CD14-positive monocyte (primary cell): Measurements from ENCODE around the gene PIM2. TPM values are rescaled to one million over a fixed set of nuclear protein-coding genes. Genes with fewer than 3 reads are reported as not detected.

Experiments
- DNase-seq, 3 donors: peaks; one replicate each; pipeline ENCODE4 v3.0.0-alpha.2; 2011 to 2022
- H2AFZ ChIP-seq: 2 replicates; pipeline ENCODE4 v1.6.0; 2012; ENCODE audit warnings: mild to moderate bottlenecking, low read depth, low read length, inconsistent platforms; ENCODE audit not compliant: insufficient read depth, poor library complexity, severe bottlenecking
- H3K27ac ChIP-seq, 2 donors: 1 replicate in 1 of 2; 2 replicates in 1 of 2; pipeline ENCODE4 v1.5.1; 2012 to 2013; ENCODE audit warnings: low read length in 2 of 2, control low read depth in 1 of 2, inconsistent platforms in 1 of 2, low read depth in 1 of 2, mild to moderate bottlenecking in 1 of 2
- H3K27me3 ChIP-seq, 2 donors: one replicate each; pipeline versions ENCODE4 v1.6.0 to v1.6.1; 2011 to 2013; ENCODE audit warnings: low read length in 2 of 2; ENCODE audit not compliant: control insufficient read depth in 2 of 2, insufficient read depth in 2 of 2
- H3K36me3 ChIP-seq, 2 donors: replicated peaks in 1 of 2; 1 replicate in 1 of 2; 2 replicates in 1 of 2; pipeline versions ENCODE4 v1.5.1 to v1.6.1; 2012 to 2013; ENCODE audit warnings: low read length in 2 of 2, control low read depth in 1 of 2, inconsistent platforms in 1 of 2, mild to moderate bottlenecking in 1 of 2; ENCODE audit not compliant: insufficient read depth in 2 of 2, control insufficient read depth in 1 of 2
- H3K4me1 ChIP-seq, 2 donors: 1 replicate in 1 of 2; 2 replicates in 1 of 2; pipeline versions ENCODE4 v1.5.1 to v1.6.1; 2012 to 2013; ENCODE audit warnings: low read length in 2 of 2, control low read depth in 1 of 2, inconsistent platforms in 1 of 2, mild to moderate bottlenecking in 1 of 2, moderate library complexity in 1 of 2; ENCODE audit not compliant: insufficient read depth in 2 of 2, control insufficient read depth in 1 of 2
- H3K4me2 ChIP-seq: replicated peaks from 2 replicates; pipeline ENCODE3; 2012; ENCODE audit warnings: low read length, moderate library complexity, mild to moderate bottlenecking; ENCODE audit not compliant: poor library complexity, severe bottlenecking; ENCODE audit errors: extremely low read depth
- H3K4me3 ChIP-seq, 3 experiments: fragments of 200-600 bp in 1 of 3; sonication (generic) in 1 of 3; replicated peaks in 1 of 3; 1 replicate in 2 of 3; 2 replicates in 1 of 3; pipeline ENCODE4 v1.5.1; 2011 to 2013; ENCODE audit warnings: low read length in 3 of 3, mild to moderate bottlenecking in 3 of 3, control low read depth in 2 of 3, low read depth in 2 of 3, inconsistent platforms in 1 of 3, moderate library complexity in 1 of 3
- H3K79me2 ChIP-seq: 2 replicates; pipeline ENCODE4 v1.6.0; 2012; ENCODE audit warnings: mild to moderate bottlenecking, control low read depth, inconsistent platforms, low read length, moderate library complexity; ENCODE audit not compliant: insufficient read depth
- H3K9ac ChIP-seq: 2 replicates; pipeline ENCODE4 v1.6.0; 2017; ENCODE audit warnings: low read length, mild to moderate bottlenecking; ENCODE audit not compliant: insufficient read depth, poor library complexity, severe bottlenecking
- H3K9me3 ChIP-seq, 2 donors: replicated peaks in 1 of 2; 1 replicate in 1 of 2; 2 replicates in 1 of 2; pipeline versions ENCODE4 v1.5.1 to v1.6.1; 2012 to 2013; ENCODE audit warnings: low read length in 2 of 2, control low read depth in 1 of 2; ENCODE audit not compliant: control insufficient read depth in 1 of 2, insufficient read depth in 1 of 2
- H4K20me1 ChIP-seq: 2 replicates; pipeline ENCODE4 v1.6.0; 2012; ENCODE audit warnings: mild to moderate bottlenecking, low read length, control low read depth, moderate library complexity; ENCODE audit not compliant: insufficient read depth
- H3K27ac Mint-ChIP-seq, 7 donors: one replicate each; pipeline ENCODE4 v1.8.0; 2020; ENCODE audit warnings: mild to moderate bottlenecking in 7 of 7, mixed read lengths in 7 of 7, moderate library complexity in 6 of 7, inconsistent platforms in 2 of 7
- H3K27me3 Mint-ChIP-seq, 3 donors: one replicate each; pipeline ENCODE4 v1.8.0; 2021 to 2022; ENCODE audit warnings: low read depth in 3 of 3, mild to moderate bottlenecking in 3 of 3, mixed read lengths in 3 of 3, moderate library complexity in 3 of 3, inconsistent platforms in 1 of 3
- H3K36me3 Mint-ChIP-seq, 2 donors: one replicate each; pipeline ENCODE4 v1.8.0; 2020; ENCODE audit warnings: mixed read lengths in 2 of 2, inconsistent platforms in 1 of 2, mild to moderate bottlenecking in 1 of 2
- H3K4me1 Mint-ChIP-seq: one replicate; pipeline ENCODE4 v1.8.0; 2020; ENCODE audit warnings: mild to moderate bottlenecking, mixed read lengths
- H3K4me3 Mint-ChIP-seq, 2 donors: one replicate each; pipeline ENCODE4 v1.8.0; 2020; ENCODE audit warnings: mild to moderate bottlenecking in 2 of 2, mixed read lengths in 2 of 2, moderate library complexity in 1 of 2
- H3K9me3 Mint-ChIP-seq, 7 donors: one replicate each; pipeline ENCODE4 v1.8.0; 2020 to 2022; ENCODE audit warnings: mixed read lengths in 7 of 7, mild to moderate bottlenecking in 6 of 7, moderate library complexity in 6 of 7, inconsistent platforms in 2 of 7
- WGBS: methylation state at CpG from one replicate; pipeline ENCODE4 v1.1.5; 2013; ENCODE audit warnings: missing lambda C conversion rate; ENCODE audit not compliant: insufficient coverage; 5-methylcytosine and 5-hydroxymethylcytosine counted together
- intact Hi-C, 2 donors: fragments of 100-400 bp; cut with micrococcal nuclease; formaldehyde crosslinking; loops; one replicate each; pipeline versions ENCODE4 v1.15.0 to v1.15.1; 2023
- polyA plus RNA-seq, 3 donors: library from polyadenylated mRNA; depleted of rRNA in 1 of 3; unstranded in 2 of 3; stranded (reverse) in 1 of 3; fragments of 300-500 nt in 2 of 3; fragments of >200 nt in 1 of 3; fragmentation: Illumina TruSeq in 2 of 3; gene quantifications; 1 replicate in 2 of 3; 2 replicates in 1 of 3; pipeline ENCODE4 v1.2.3, GENCODE V29; 2012 to 2021
- TF ChIP-seq, protein P1 (sequence below): fragments of 200-600 bp; IDR thresholded peaks from one replicate; pipeline ENCODE4 v1.8.0; 2022; ENCODE audit warnings: antibody characterized with exemption, mild to moderate bottlenecking

The PIM2 gene
- polyA plus RNA-seq, 3 donors = 6.7 to 39.4 (median 9.9) TPM

DNA sequence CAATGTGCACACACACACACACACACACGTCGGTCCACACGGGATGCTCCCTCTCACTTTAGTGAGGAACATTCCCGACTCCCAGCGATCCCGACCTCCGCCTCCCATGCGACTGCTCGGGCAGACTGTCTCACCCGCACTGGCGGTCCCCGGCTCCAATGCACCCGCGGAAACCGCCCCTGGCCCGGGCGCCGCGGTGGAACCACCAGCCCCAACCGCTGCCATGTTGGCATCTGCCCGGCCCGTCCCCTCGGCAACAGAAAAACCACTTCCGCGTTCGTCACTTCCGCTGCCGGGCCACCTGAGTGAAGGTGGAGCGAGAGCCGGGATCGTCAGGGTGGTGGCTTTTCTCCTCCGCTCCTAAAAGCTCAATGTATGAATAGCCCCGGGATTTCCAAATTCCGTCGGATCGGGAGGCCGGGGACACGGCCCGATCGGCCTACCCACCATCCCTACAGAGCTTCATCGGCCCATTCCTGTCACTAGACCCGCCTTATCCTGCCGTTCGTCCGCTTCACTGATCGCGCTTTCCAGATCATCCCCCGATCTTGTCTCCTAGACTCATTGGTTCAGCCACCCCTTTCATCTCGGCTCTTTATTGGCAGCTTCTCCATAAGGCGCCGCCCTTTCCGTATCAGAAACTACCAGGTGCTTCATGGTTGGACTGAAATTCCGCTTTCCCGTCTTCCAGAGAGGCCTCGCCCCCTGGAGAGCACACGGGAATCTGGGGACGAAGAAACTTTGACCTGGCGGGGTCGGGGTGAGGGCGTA is 7.2 kb downstream of the PIM2 start, which contains the start of gene SLC35A2:
TSS of gene SLC35A2 (minus strand) at position 235 of the 771 bp plus-strand sequence. CDS start at position 225, 10 bp downstream.
- intact Hi-C loops = loop anchor here (10.0 kb wide), 2 partner anchors 133 to 227 kb away; partner anchors contain the start of genes TFE3 (in 1 of the 2) and WAS (in 1 of the 2)
- Histone ChIP-seq H3K79me2 (peaks cover 19% of the 10 kb centered on the region), H3K36me3 (peaks cover 7 to 32% of the 10 kb centered on the region in 2 donors), H3K4me1 (peaks cover 15 to 17% of the 10 kb centered on the region in 2 donors), H4K20me1 (no peaks in the 10 kb centered on the region), H3K9me3 (no peaks in the 10 kb centered on the region), H3K4me2 (peak within 1 kb of the TSS; percentile 80), H3K4me3 (peak within 1 kb of the TSS; percentile 77 to 90 (median 86)), H3K9ac (peak within 1 kb of the TSS; percentile 66), H3K27ac (peak within 1 kb of the TSS; percentile 74 to 83), H3K27me3 (no peaks in the 10 kb centered on the region), H2AFZ (peak within 1 kb of the TSS; percentile 64)
- TF ChIP-seq, protein P1, sequence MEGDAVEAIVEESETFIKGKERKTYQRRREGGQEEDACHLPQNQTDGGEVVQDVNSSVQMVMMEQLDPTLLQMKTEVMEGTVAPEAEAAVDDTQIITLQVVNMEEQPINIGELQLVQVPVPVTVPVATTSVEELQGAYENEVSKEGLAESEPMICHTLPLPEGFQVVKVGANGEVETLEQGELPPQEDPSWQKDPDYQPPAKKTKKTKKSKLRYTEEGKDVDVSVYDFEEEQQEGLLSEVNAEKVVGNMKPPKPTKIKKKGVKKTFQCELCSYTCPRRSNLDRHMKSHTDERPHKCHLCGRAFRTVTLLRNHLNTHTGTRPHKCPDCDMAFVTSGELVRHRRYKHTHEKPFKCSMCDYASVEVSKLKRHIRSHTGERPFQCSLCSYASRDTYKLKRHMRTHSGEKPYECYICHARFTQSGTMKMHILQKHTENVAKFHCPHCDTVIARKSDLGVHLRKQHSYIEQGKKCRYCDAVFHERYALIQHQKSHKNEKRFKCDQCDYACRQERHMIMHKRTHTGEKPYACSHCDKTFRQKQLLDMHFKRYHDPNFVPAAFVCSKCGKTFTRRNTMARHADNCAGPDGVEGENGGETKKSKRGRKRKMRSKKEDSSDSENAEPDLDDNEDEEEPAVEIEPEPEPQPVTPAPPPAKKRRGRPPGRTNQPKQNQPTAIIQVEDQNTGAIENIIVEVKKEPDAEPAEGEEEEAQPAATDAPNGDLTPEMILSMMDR = no peak
- WGBS = 2% methylated on average over 35 of the region's 60 CpGs
- Mint-ChIP-seq H3K27ac (peak within 1 kb of the TSS; percentile 89 to 97 (median 93)), H3K4me1 (peaks cover 17% of the 10 kb centered on the region), H3K4me3 (peak within 1 kb of the TSS; percentile 89 to 93), H3K27me3 (peaks cover 0 to 13% (median 0%) of the 10 kb centered on the region in 3 donors), H3K9me3 (peaks cover 0 to 5% (median 1%) of the 10 kb centered on the region in 7 donors), H3K36me3 (peaks cover 21 to 28% of the 10 kb centered on the region in 2 donors)
- peak; percentile 60 to 71 (median 62) for DNase-seq

DNA sequence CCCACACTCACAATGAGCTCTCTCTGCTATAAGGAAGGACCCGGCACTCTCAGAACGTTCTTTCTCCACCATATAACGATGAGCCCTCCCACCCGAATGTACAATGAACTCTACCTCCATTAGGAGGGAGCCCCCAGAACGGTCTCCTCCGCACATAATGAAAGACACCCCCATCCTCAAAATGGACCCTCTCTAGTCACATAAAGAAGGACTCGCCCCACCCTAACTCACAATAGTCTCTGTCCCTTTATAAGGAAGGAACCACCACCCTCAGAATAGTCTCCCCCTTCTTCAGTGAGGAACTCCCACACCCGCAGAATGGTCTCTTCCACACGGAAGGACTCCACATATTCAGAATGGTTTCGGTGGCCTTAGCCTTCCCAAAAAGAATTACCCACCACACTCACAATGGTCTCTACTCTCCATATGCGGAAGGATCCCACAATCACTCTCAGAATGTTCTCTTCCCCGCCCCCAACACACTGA is 7.9 kb downstream of the PIM2 start:
- peaks cover 0 to 5% (median 1%) of the 10 kb centered on the region in 7 donors for H3K9me3 Mint-ChIP-seq
- DNase-seq = peak; percentile 24 to 51 (median 36)
- TF ChIP-seq, protein P1 = no peak
- H3K4me3 Mint-ChIP-seq = peak overlapping the region; percentile 89 to 93
- H3K27me3 Mint-ChIP-seq = peaks cover 0 to 13% (median 0%) of the 10 kb centered on the region in 3 donors
- peaks cover 21 to 32% of the 10 kb centered on the region in 2 donors for H3K36me3 Mint-ChIP-seq
- Histone ChIP-seq H3K4me2 (peak overlapping the region; percentile 80), H3K4me3 (peak overlapping the region; percentile 77 to 90 (median 86)), H4K20me1 (no peaks in the 10 kb centered on the region), H3K4me1 (peaks cover 15 to 17% of the 10 kb centered on the region in 2 donors), H3K27me3 (no peaks in the 10 kb centered on the region), H3K9me3 (no peaks in the 10 kb centered on the region), H3K79me2 (peaks cover 17% of the 10 kb centered on the region), H3K9ac (peak overlapping the region; percentile 66), H3K27ac (peak overlapping the region; percentile 74 to 83), H3K36me3 (peaks cover 10 to 38% of the 10 kb centered on the region in 2 donors), H2AFZ (peak overlapping the region; percentile 64)
- intact Hi-C loops = loop anchor here (10.0 kb wide), 2 partner anchors 134 to 226 kb away; partner anchors contain the start of genes TFE3 (in 1 of the 2) and WAS (in 1 of the 2)
- H3K4me1 Mint-ChIP-seq = peaks cover 17% of the 10 kb centered on the region
- WGBS = 0% methylated on average over 4 of the region's 12 CpGs
- peak overlapping the region; percentile 89 to 97 (median 93) for H3K27ac Mint-ChIP-seq
